Measurements from ENCODE around the gene ABHD2. TPM values are rescaled to one million over a fixed set of nuclear protein-coding genes. Genes with fewer than 3 reads are reported as not detected.

Gene ABHD2
- total RNA-seq, 1 experiment from 2014 or later: 148 TPM

GRCh38 chr15:89111961-89112340 is 23.7 kb downstream of the ABHD2 start:
- H3F3A ChIP-seq (ENCODE audit: insufficient read depth, low read depth): peaks cover 50% of the 10 kb centered on the region
- peaks cover 18% of the 10 kb centered on the region; the same call in 1 of the 2 replicates for H3K36me3 ChIP-seq (ENCODE audit: low read depth)
- intact Hi-C loops (cut with micrococcal nuclease; ENCODE audit: unreplicated experiment): no loop called here
- peak overlapping the region; percentile 97 for H3K27ac ChIP-seq
- no peaks in the 10 kb centered on the region for H3K9me2 ChIP-seq (ENCODE audit: insufficient read depth)
- no peaks in the 10 kb centered on the region for H3K9me3 ChIP-seq (ENCODE audit: insufficient read depth, low read depth)
- H4K20me1 ChIP-seq (ENCODE audit: insufficient read depth): no peaks in the 10 kb centered on the region
- peaks cover 90% of the 10 kb centered on the region for H3K4me1 ChIP-seq (replicated peaks; ENCODE audit: insufficient read depth)
- CTCF ChIA-PET: no interaction called here
- H3K4me2 ChIP-seq: peak overlapping the region; percentile 69
- no peak overlapping the region for H3K4me3 ChIP-seq
- DNase-seq: no peak
- no TSS peak for BruUV-seq (replicated peaks)
- H2AFZ ChIP-seq: no peak overlapping the region
- TF ChIP-seq, protein P1, sequence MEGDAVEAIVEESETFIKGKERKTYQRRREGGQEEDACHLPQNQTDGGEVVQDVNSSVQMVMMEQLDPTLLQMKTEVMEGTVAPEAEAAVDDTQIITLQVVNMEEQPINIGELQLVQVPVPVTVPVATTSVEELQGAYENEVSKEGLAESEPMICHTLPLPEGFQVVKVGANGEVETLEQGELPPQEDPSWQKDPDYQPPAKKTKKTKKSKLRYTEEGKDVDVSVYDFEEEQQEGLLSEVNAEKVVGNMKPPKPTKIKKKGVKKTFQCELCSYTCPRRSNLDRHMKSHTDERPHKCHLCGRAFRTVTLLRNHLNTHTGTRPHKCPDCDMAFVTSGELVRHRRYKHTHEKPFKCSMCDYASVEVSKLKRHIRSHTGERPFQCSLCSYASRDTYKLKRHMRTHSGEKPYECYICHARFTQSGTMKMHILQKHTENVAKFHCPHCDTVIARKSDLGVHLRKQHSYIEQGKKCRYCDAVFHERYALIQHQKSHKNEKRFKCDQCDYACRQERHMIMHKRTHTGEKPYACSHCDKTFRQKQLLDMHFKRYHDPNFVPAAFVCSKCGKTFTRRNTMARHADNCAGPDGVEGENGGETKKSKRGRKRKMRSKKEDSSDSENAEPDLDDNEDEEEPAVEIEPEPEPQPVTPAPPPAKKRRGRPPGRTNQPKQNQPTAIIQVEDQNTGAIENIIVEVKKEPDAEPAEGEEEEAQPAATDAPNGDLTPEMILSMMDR (conservative IDR thresholded peaks at IDR 0.05): no peak
- TF ChIP-seq EZH2 (IDR thresholded peaks at IDR 0.05; ENCODE audit: low read depth): no peak
- POLR2A ChIA-PET (ENCODE audit: unreplicated experiment): no interaction called here
- H3K27me3 ChIP-seq (ENCODE audit: insufficient read depth, low read depth): no peaks in the 10 kb centered on the region
- peaks cover 58% of the 10 kb centered on the region for H3K79me2 ChIP-seq (ENCODE audit: low read depth)

GRCh38 chr15:89112341-89112971 is 24.2 kb downstream of the ABHD2 start:
- POLR2A ChIA-PET (ENCODE audit: unreplicated experiment): interaction anchor here (0.6 kb wide), 1 partner anchor 24 kb away, joined by 3 read pairs; the partner anchor contains the start of gene ABHD2
- TF ChIP-seq, protein P1 (conservative IDR thresholded peaks at IDR 0.05): no peak
- no peak for TF ChIP-seq EZH2 (IDR thresholded peaks at IDR 0.05; ENCODE audit: low read depth)
- Histone ChIP-seq H3F3A (ENCODE audit: insufficient read depth, low read depth) (peaks cover 54% of the 10 kb centered on the region), H4K20me1 (ENCODE audit: insufficient read depth) (no peaks in the 10 kb centered on the region), H3K27me3 (ENCODE audit: insufficient read depth, low read depth) (no peaks in the 10 kb centered on the region), H3K79me2 (ENCODE audit: low read depth) (peaks cover 58% of the 10 kb centered on the region), H3K27ac (peak overlapping the region; percentile 97), H3K9me2 (ENCODE audit: insufficient read depth) (no peaks in the 10 kb centered on the region), H3K9me3 (ENCODE audit: insufficient read depth, low read depth) (no peaks in the 10 kb centered on the region), H3K4me2 (peak overlapping the region; percentile 69), H2AFZ (no peak overlapping the region), H3K4me1 (replicated peaks; ENCODE audit: insufficient read depth) (peaks cover 90% of the 10 kb centered on the region), H3K4me3 (no peak overlapping the region), H3K36me3 (ENCODE audit: low read depth) (peaks cover 17% of the 10 kb centered on the region)
- CTCF ChIA-PET: interaction anchor here (0.8 kb wide), 1 partner anchor 17 kb away, joined by 3 read pairs; no protein-coding TSS in a partner anchor
- DNase-seq: peak in 1 of 2 experiments; percentile 74
- intact Hi-C loops (cut with micrococcal nuclease; ENCODE audit: unreplicated experiment): no loop called here
- BruUV-seq (replicated peaks): no TSS peak

GRCh38 chr15:89113296-89114024 is 25.2 kb downstream of the ABHD2 start:
- POLR2A ChIA-PET (ENCODE audit: unreplicated experiment): no interaction called here
- no peak for DNase-seq
- H3K27me3 ChIP-seq (ENCODE audit: insufficient read depth, low read depth): no peaks in the 10 kb centered on the region
- peak overlapping the region; percentile 69 for H3K4me2 ChIP-seq
- peaks cover 20% of the 10 kb centered on the region for H3K36me3 ChIP-seq (ENCODE audit: low read depth)
- H4K20me1 ChIP-seq (ENCODE audit: insufficient read depth): no peaks in the 10 kb centered on the region
- H3K4me3 ChIP-seq: no peak overlapping the region
- CTCF ChIA-PET: interaction anchor here (0.8 kb wide), 1 partner anchor 16 kb away, joined by 3 read pairs; no protein-coding TSS in a partner anchor
- H3K4me1 ChIP-seq (replicated peaks; ENCODE audit: insufficient read depth): peaks cover 90% of the 10 kb centered on the region
- H3F3A ChIP-seq (ENCODE audit: insufficient read depth, low read depth): peaks cover 64% of the 10 kb centered on the region
- no peak overlapping the region for H2AFZ ChIP-seq
- peaks cover 58% of the 10 kb centered on the region for H3K79me2 ChIP-seq (ENCODE audit: low read depth)
- intact Hi-C loops (cut with micrococcal nuclease; ENCODE audit: unreplicated experiment): loop anchor here (2.0 kb wide), 1 partner anchor 25 kb away; the partner anchor contains the start of gene ABHD2
- no peaks in the 10 kb centered on the region for H3K9me2 ChIP-seq (ENCODE audit: insufficient read depth)
- no TSS peak for BruUV-seq (replicated peaks)
- TF ChIP-seq, protein P1 (conservative IDR thresholded peaks at IDR 0.05): no peak
- peak overlapping the region; percentile 97 for H3K27ac ChIP-seq
- no peaks in the 10 kb centered on the region for H3K9me3 ChIP-seq (ENCODE audit: insufficient read depth, low read depth)
